GM21576 (cell line): ENCODE results near the gene HNRNPA1.
A peak's percentile ranks its signal among the peaks of the same experiment; 100 is the strongest.
"Not testable (repeated sequence)": the region's sequence is repeated elsewhere in the genome, so short reads cannot be mapped to it uniquely, and the experiment has no call there.

Experiments
- ATAC-seq: cut with Tn5 transposase; IDR thresholded peaks from one replicate; pipeline ENCODE4 v1.9.1; 2021; ENCODE audit warnings: mild to moderate bottlenecking, moderate library complexity; ENCODE audit not compliant: unreplicated experiment

Gene HNRNPA1

GRCh38 chr12:54273981-54274380 is 6.5 kb upstream of the HNRNPA1 start:
- ATAC-seq = no peak

DNA sequence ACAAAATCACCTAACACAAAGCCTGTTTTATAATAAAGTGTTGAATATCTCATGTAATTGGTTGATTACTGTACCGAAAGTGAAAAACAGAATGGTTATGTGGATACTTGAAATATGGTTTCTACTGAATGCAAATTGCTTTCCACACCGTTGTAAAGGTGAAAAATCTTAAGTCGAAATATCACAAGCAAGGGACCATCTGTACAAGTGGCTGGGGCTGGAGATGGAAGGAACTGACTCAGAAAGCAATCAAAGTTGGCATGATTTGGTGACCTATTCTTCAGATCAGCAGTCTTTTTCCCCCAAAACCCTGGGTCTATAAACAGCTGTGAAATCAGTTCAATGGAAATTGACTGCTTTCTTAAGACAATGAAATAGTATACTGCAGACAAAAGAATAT is 4.2 kb upstream of the HNRNPA1 start:
- ATAC-seq = no peak

DNA sequence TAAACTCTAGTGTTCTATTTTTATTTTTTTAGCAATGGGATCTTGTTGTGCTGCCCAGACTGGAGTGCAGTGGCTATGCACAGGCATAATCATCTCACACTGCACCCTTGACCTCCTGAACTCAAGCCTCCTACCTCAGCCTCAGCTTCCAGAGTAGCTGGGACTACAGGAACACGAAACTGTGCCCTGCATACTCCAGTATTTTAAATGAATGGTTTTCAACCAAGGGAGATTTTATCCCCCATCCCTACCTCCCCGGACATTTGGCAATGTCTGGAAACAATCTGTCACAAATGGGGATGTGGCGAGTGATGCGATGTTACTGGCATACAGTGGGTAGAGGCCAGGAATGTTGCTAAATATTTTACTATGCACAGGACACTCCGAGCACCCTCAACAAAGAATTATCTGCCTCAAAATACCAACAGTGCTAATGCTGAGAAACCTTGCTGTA is 2.7 kb upstream of the HNRNPA1 start:
- no peak for ATAC-seq

DNA sequence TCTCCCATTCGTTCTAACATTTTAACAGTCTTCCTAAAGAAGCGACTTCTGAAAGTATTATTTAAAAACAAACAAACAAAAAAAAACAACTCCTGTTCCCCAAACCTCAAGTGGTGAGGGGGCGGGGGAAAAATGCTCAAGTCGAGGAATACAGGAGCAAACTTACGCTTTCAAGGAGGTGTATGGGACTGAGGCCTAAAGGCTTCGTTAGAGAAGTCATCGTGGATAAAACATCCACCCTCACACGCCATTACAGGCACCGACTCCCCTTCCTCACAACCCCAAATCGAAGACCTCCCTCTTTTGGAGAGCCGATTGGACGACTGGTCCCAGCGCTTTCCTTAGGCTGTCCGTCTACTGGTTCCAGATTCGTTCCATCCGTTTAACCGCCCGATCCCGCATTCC is 1.3 kb upstream of the HNRNPA1 start:
- no peak for ATAC-seq

GRCh38 chr12:54279632-54280467 is 676 bp upstream of the HNRNPA1 start, which contains the start of gene CBX5:
Gene CBX5 (minus strand): TSS chr12:54280122. CDS start chr12:54257650, 22,472 bp downstream.
- ATAC-seq = peak; percentile 68

GRCh38 chr12:54281261-54281638 is 724 bp downstream of the HNRNPA1 start:
- ATAC-seq = not testable (repeated sequence)

GRCh38 chr12:54281694-54282093 is 1.2 kb downstream of the HNRNPA1 start:
- ATAC-seq = not testable (repeated sequence)

- ATAC-seq = no peak
These were observed 2.5 kb downstream of the HNRNPA1 start for GRCh38 chr12:54282949-54283593.

GRCh38 chr12:54284070-54284780 is 3.7 kb downstream of the HNRNPA1 start:
- not testable (repeated sequence) for ATAC-seq

DNA sequence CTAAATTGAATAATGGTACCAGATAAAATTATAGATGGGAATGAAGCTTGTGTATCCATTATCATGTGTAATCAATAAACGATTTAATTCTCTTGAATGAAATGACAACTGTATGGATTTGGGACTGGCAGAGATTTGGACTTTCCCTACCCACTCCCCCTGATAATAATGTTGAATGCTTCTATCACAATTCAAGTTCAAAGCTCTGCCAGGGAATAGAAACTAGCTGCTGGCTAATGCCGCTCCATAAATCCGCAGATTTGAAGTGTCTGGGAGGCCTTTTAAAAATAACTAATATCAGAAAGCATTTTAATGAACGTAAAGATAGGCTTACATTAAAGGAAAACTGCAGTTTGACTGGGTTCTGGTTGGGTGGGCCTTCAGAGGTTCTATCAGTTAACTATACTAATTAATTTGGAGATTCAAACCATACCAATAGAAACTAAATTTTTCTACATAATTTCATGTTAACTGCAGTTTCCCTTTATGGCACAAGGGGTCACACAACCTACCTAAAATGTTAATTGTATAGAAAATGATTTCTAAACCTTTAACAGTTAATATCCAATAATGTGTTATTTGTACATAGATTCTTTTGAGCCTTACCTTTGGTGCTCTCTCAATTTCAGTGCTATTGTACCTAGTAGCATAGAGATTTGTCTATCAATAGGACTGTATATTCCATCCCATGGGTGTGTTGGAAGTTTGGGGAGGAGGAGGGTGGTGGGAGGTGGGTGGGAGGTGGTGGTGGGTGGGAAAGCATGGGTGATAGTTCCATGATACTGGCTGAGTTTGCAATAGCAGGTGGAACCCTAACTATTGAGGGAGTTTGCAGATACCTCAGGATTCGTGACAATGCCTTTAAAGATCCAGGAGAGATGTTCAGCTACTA is 4.9 kb downstream of the HNRNPA1 start:
- ATAC-seq = no peak

GRCh38 chr12:54286042-54287030 is 5.8 kb downstream of the HNRNPA1 start:
- ATAC-seq = no peak

DNA sequence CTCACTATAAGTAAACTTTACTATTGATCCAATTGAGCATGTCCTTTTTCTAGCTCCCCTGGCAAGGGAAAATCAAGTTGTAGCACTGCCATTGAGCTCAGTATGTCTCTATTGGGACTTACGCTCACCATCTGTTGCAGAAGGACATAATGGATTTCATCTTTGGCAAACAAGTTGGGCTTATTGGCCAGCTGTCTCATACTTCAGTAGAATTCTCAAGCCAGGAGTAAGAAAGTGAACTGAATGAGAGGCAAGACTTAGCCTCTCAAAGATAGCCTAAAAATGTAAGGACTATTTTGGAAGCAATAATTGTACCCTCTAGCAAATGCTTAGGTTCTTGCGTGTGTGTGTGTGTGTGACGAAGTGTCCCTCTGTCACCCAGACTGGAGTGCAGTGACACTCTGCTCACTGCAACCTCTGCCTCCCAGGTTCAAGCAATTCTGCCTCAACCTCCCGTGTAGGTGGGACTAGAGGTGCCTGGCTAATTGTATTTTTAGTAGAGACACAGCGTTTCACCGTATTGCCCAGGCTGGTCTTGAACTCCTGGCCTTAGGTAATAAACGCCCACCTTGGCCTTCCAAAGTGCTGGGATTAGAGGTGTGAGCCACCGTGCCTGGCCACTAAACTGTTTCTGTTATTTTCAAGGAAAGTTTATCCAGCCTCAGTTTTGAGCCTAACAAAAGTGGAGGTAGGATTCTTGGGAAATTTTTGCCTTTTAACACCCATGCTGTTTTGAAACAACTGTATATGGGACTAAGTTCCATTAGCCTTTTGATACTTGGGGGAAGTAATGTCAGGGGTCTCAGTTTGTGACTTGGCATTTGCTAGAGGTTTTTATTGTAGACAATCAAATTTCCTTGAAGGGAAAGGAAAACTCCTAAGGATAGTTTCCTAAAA is 7.0 kb downstream of the HNRNPA1 start:
- no peak for ATAC-seq

- ATAC-seq = no peak
These were observed 11.8 kb downstream of the HNRNPA1 start for GRCh38 chr12:54292083-54292930.

DNA sequence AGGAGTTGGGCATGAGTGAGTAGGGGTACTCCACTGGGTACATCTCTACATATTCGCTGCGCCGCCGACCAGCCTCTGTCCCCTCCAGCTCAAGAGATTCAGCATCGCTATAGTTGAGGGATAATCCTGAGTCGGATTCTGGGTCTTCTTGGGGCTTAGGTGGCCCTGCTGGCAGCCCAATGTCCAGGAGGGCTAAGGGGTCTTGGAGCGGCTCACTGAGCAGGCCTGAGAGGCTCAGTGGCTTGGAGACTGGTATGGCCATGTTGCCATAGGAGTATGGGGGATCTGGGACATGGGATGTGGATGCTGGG is 12.4 kb downstream of the HNRNPA1 start:
- ATAC-seq = no peak

GRCh38 chr12:54294152-54294952 is 13.8 kb downstream of the HNRNPA1 start:
- ATAC-seq = no peak

- ATAC-seq = no peak
These were observed 14.5 kb downstream of the HNRNPA1 start for GRCh38 chr12:54294953-54295566.
